Sigmoid colon (tissue), 7 donors: ENCODE measurements around the gene C1orf210. TPM values are rescaled to one million over a fixed set of nuclear protein-coding genes. Genes with fewer than 3 reads are reported as not detected.
A peak's percentile ranks its signal among the peaks of the same experiment; 100 is the strongest.

Experiments
- DNase-seq: peaks from one replicate; pipeline ENCODE4 v3.0.0-alpha.2; 2019
- H3K27ac ChIP-seq, 4 donors: fragments of 200-600 bp; sonication (generic); one replicate each; pipeline ENCODE4 v1.5.1; 2016 to 2019; ENCODE audit warnings: mild to moderate bottlenecking in 1 of 4
- H3K27me3 ChIP-seq, 3 donors: fragments of 200-600 bp; sonication (generic); one replicate each; pipeline ENCODE4 v1.5.1; 2019; ENCODE audit warnings: mild to moderate bottlenecking in 1 of 3
- H3K36me3 ChIP-seq, 4 donors: fragments of 200-600 bp; sonication (generic); one replicate each; pipeline ENCODE4 v1.5.1; 2016 to 2019
- H3K4me1 ChIP-seq, 4 donors: fragments of 200-600 bp; sonication (generic); one replicate each; pipeline ENCODE4 v1.5.1; 2017 to 2019
- H3K4me3 ChIP-seq, 4 donors: fragments of 200-600 bp; sonication (generic); one replicate each; pipeline ENCODE4 v1.5.1; 2017 to 2019; ENCODE audit warnings: mild to moderate bottlenecking in 2 of 4, moderate library complexity in 1 of 4
- H3K9me3 ChIP-seq, 4 donors: fragments of 200-600 bp in 3 of 4; sonication (generic) in 3 of 4; one replicate each; pipeline versions ENCODE4 v1.5.1 to v1.6.1; 2013 to 2019
- EP300 ChIP-seq, 4 donors: sonication (generic); formaldehyde crosslinking; IDR thresholded peaks; one replicate each; pipeline ENCODE4 v1.6.1; 2017; ENCODE audit warnings: antibody characterized with exemption in 4 of 4
- POLR2A ChIP-seq, 2 donors: fragments of 450-650 bp; IDR thresholded peaks; one replicate each; pipeline ENCODE4 v1.6.1; 2016; ENCODE audit warnings: antibody characterized with exemption in 2 of 2, mild to moderate bottlenecking in 2 of 2, moderate library complexity in 2 of 2
- POLR2AphosphoS5 ChIP-seq, 4 donors: sonication (generic); formaldehyde crosslinking; IDR thresholded peaks; one replicate each; pipeline ENCODE4 v1.6.1; 2017; ENCODE audit warnings: antibody characterized with exemption in 4 of 4
- WGBS, 2 donors: extraction: QIAGEN DNeasy Blood & Tissue Kit; methylation state at CpG; one replicate each; pipeline ENCODE4 v1.1.7; 2013; 5-methylcytosine and 5-hydroxymethylcytosine counted together
- intact Hi-C: fragments of 100-400 bp; cut with DNase I; formaldehyde crosslinking; loops from one replicate; pipeline ENCODE4 v1.15.1; 2023
- polyA plus RNA-seq, 3 donors: library from polyadenylated mRNA; stranded (reverse); fragments of 200-250 nt; gene quantifications; one replicate each; pipeline ENCODE4 v1.2.3, GENCODE V29; 2013
- total RNA-seq, 4 donors: library from RNA; depleted of rRNA; stranded (reverse); fragments of >200 nt; gene quantifications; one replicate each; pipeline ENCODE4 v1.1.0, GENCODE V29; 2016
- TF ChIP-seq, protein P1 (sequence below), 4 experiments: fragments of 450-650 bp in 3 of 4; fragments of 200-600 bp in 1 of 4; IDR thresholded peaks; one replicate each; pipeline ENCODE4 v1.5.1; 2016 to 2019; ENCODE audit warnings: antibody characterized with exemption in 4 of 4, mild to moderate bottlenecking in 3 of 4, moderate library complexity in 2 of 4
- donor health status: healthy with polysubstance abuse.
- donor health status: Bipolar disorder and iron deficiency.
- donor health status: healthy.

C1orf210 gene
- total and polyA plus RNA-seq, 7 donors, result 2.1 to 68.5 (median 54.4) TPM; not detected in 3

DNA sequence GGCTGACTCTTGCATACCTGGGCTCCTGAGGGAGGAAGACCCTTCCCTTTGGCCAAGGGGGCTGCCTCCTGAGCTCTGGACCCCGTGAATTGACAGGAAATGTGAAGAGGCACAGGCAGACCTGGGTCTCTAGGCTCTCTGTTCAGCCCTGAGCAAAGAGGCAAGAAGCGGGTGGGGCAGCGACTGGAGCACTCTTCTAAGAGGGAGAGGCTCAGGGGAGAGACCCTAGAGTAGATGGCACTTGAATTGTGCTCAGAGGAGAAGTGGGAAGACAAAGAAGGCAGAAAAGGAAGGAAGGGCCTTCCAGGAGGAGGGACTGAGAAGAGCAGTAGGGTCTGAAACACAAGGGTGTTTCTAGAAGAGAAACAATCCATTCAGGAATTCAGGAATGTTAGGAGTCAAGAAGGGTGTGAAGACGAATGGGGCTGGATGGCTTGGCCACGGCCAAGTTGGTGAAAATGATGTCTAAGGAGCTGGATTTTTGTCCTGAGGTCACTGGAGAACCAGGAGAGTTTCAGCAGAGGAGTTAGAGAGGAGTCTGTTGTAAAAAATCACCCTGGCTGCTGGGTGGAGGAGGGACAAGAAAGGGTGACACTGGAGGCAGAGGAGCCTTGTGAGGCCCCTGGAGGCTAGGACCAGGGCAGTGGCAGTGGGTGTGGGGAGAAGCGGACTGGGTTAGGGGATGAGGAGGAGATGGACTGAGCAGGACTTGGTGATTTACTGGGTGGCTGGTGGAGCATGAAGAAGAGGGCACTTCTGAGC lies 20.7 kb upstream of the C1orf210 start:
- H3K4me1 ChIP-seq, result peaks cover 0 to 6% (median 2%) of the 10 kb centered on the region in 4 donors
- no peak overlapping the region for H3K4me3 ChIP-seq
- TF ChIP-seq POLR2AphosphoS5 (IDR thresholded peaks at IDR 0.05), result no peak
- no peak for TF ChIP-seq POLR2A (IDR thresholded peaks at IDR 0.05)
- no peak for TF ChIP-seq EP300 (IDR thresholded peaks at IDR 0.05)
- TF ChIP-seq, protein P1, sequence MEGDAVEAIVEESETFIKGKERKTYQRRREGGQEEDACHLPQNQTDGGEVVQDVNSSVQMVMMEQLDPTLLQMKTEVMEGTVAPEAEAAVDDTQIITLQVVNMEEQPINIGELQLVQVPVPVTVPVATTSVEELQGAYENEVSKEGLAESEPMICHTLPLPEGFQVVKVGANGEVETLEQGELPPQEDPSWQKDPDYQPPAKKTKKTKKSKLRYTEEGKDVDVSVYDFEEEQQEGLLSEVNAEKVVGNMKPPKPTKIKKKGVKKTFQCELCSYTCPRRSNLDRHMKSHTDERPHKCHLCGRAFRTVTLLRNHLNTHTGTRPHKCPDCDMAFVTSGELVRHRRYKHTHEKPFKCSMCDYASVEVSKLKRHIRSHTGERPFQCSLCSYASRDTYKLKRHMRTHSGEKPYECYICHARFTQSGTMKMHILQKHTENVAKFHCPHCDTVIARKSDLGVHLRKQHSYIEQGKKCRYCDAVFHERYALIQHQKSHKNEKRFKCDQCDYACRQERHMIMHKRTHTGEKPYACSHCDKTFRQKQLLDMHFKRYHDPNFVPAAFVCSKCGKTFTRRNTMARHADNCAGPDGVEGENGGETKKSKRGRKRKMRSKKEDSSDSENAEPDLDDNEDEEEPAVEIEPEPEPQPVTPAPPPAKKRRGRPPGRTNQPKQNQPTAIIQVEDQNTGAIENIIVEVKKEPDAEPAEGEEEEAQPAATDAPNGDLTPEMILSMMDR (IDR thresholded peaks at IDR 0.05), result no peak
- DNase-seq, result peak; percentile 29
- no peak overlapping the region for H3K27ac ChIP-seq
- no peaks in the 10 kb centered on the region for H3K36me3 ChIP-seq
- WGBS, 2 donors, result 86 to 88% methylated on average over 6 of the region's 6 CpGs
- no peaks in the 10 kb centered on the region for H3K9me3 ChIP-seq
- no peaks in the 10 kb centered on the region for H3K27me3 ChIP-seq
- intact Hi-C loops, result no loop called here

DNA sequence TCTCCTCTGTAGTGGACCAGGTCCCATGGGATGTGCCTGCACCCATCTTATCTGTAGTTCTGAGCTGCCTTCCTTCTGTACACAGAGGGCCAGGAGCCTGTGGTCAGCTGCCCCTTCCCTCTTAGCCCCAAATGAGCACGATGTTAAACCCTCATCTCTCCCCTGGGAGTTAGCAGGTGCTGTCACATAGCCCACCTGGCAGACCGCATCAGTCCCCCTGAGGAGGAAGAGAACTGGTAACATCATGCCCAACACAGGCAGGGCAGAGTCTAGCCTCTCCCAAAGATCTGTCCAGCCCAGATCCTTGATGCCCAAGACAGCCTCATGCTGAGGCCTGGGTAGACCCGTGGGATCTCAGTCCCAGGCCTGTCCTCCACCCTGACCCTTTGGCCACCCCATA lies 20.1 kb upstream of the C1orf210 start:
- TF ChIP-seq POLR2AphosphoS5 (IDR thresholded peaks at IDR 0.05), result no peak
- TF ChIP-seq, protein P1 (IDR thresholded peaks at IDR 0.05), result no peak
- no peak for TF ChIP-seq POLR2A (IDR thresholded peaks at IDR 0.05)
- no peak for TF ChIP-seq EP300 (IDR thresholded peaks at IDR 0.05)
- no peak overlapping the region for H3K4me3 ChIP-seq
- DNase-seq, result peak; percentile 35
- intact Hi-C loops, result no loop called here
- H3K36me3 ChIP-seq, result no peaks in the 10 kb centered on the region
- H3K9me3 ChIP-seq, result no peaks in the 10 kb centered on the region
- H3K4me1 ChIP-seq, result peaks cover 0 to 6% (median 2%) of the 10 kb centered on the region in 4 donors
- no peaks in the 10 kb centered on the region for H3K27me3 ChIP-seq
- 71% methylated on average over 3 of the region's 3 CpGs for WGBS, 2 donors
- no peak overlapping the region for H3K27ac ChIP-seq

DNA sequence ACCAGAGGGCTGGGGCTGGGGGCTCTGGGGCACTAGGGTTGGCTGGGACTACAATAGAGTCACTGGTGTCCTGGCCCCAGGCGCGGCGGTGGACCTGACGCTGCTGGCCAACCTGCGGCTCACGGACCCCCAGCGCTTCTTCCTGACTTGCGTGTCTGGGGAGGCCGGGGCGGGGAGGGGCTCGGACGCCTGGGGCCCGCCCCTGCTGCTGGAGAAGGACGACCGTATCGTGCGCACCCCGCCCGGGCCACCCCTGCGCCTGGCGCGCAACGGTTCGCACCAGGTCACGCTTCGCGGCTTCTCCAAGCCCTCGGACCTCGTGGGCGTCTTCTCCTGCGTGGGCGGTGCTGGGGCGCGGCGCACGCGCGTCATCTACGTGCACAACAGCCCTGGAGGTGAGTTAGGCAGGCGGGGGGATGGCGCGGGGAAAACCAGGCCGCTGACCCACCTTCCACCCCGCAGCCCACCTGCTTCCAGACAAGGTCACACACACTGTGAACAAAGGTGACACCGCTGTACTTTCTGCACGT lies 19.5 kb upstream of the C1orf210 start:
- Histone ChIP-seq H3K4me3 (no peak overlapping the region), H3K27me3 (no peaks in the 10 kb centered on the region), H3K36me3 (no peaks in the 10 kb centered on the region), H3K27ac (no peak overlapping the region), H3K4me1 (peaks cover 0 to 6% (median 2%) of the 10 kb centered on the region in 4 donors), H3K9me3 (no peaks in the 10 kb centered on the region)
- DNase-seq, result peak; percentile 58
- no peak for TF ChIP-seq EP300 (IDR thresholded peaks at IDR 0.05)
- TF ChIP-seq POLR2A (IDR thresholded peaks at IDR 0.05), result no peak
- TF ChIP-seq, protein P1 (IDR thresholded peaks at IDR 0.05), result no peak
- no peak for TF ChIP-seq POLR2AphosphoS5 (IDR thresholded peaks at IDR 0.05)
- 93% methylated on average over 46 of the region's 46 CpGs for whole genome bisulfite sequencing, 2 donors
- intact Hi-C loops, result no loop called here

DNA sequence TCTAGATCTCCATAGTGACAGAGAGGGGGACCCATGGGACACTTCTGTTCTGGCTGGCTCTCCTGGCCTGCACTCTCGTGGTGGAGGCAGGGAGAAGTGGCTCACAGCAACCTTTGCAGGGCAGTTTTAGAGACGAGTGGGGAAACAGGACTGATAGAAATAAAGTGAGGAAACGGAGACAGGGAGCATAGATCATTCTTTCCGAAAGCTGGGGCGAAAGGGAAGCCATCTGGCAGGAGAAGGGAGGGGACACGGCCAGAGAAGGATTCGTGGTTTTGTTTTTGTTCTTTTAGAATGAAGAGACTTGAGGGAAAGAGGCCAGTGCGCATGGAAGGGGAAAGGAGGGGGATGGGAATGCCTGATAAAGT lies 18.9 kb upstream of the C1orf210 start:
- H3K27ac ChIP-seq, result no peak overlapping the region
- H3K4me3 ChIP-seq, result peak overlapping the region in 1 of 4 donors; percentile 5
- no peaks in the 10 kb centered on the region for H3K9me3 ChIP-seq
- H3K36me3 ChIP-seq, result no peaks in the 10 kb centered on the region
- peaks cover 0 to 6% (median 2%) of the 10 kb centered on the region in 4 donors for H3K4me1 ChIP-seq
- peak; percentile 44 for DNase-seq
- H3K27me3 ChIP-seq, result no peaks in the 10 kb centered on the region
- 51 to 71% methylated on average over 8 of the region's 8 CpGs for WGBS, 2 donors
- intact Hi-C loops, result no loop called here
- TF ChIP-seq POLR2A (IDR thresholded peaks at IDR 0.05), result no peak
- TF ChIP-seq POLR2AphosphoS5 (IDR thresholded peaks at IDR 0.05), result no peak
- TF ChIP-seq, protein P1 (IDR thresholded peaks at IDR 0.05), result no peak
- no peak for TF ChIP-seq EP300 (IDR thresholded peaks at IDR 0.05)
